Measurements from ENCODE around the gene CDHR3.

DNA sequence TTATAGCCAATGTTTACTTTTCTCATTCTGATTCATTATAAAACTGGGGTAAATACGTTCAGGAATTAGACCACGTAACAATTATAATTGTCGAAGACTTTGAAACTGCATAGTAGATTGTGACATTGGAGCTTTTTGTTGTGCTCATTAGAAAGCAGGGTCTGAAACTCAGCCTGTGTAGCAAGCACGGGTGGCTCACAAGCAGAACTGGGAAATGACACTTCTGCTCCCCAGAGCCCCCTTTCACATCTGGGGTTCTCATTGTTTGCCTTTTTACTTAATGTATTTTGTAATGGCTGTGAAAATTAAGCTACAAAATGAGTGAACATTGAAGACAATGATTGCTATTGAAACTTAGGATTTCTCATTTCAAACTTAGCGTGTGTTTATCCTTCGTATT, 72.9 kb downstream of the CDHR3 start:
- TF ChIP-seq CTCF (conservative IDR thresholded peaks at IDR 0.05; ENCODE audit: low read length) (no peak), EZH2phosphoT487 (IDR thresholded peaks at IDR 0.05; ENCODE audit: borderline replicate concordance) (no peak)

Data from Loucy (cell line).